HG02571 (cell line): ENCODE results near the gene NSG2.

Source experiments
- ATAC-seq: cut with Tn5 transposase; IDR thresholded peaks from one replicate; pipeline ENCODE4 v1.9.1; 2021; ENCODE audit warnings: mild to moderate bottlenecking, moderate library complexity; ENCODE audit not compliant: unreplicated experiment

NSG2 gene

DNA sequence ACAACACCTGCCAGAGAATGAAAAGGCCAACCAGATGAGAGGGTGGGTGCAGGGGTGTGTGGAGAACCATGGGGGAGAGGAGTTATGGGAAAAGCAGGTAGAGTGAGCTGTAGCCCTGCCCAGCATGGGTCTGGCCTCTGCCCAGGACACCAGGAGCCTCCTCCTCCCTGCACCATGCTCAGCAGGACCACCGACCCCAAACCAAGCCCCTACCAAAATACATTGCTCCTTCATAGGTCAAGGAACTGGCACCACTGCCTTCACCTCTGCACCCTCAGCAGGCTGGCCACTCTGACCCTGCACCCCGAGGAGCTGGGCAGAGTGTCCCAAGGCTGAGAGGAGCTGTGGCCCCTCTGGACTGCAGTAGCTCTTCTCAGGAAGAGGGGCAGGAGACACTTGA, 102.0 kb downstream of the NSG2 start:
- ATAC-seq = no peak

DNA sequence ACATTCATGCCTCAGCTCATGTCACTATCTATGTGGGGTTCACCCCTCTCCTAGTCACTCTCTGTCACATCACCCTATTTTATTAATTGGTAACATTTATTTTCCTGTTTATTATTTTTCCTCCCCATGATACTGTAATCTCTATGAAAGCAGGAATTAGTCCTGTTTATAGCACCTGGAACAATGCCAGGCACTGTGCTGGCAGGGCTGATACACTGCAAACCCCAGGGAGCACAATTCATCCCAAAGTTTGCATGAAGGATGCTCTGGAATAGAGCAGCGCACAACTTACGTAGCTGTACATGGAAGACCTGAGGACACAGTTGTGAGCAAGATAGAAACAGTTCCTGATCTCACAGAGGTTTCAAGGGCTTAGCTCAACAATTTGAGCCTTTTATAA, 103.2 kb downstream of the NSG2 start:
- no peak for ATAC-seq

DNA sequence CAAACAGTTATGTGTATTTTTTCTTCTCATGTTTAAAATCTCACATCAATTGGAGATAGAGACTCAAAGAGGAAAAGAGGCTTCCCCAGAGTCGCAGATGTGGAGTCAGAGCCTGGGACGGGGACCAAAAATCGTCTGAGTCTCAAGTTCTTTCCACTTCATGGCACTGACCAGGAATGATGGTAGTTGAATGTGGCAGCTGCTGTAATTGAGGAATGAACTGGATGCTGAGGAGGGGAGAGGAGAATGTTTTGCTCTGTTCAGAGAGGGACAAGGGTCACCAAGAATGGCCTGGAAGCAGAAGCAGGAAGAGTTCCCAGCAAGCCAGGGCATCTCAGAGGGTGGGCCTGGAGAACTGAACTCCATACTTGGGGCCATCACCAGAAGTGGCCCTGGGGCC, 103.9 kb downstream of the NSG2 start:
- no peak for ATAC-seq

DNA sequence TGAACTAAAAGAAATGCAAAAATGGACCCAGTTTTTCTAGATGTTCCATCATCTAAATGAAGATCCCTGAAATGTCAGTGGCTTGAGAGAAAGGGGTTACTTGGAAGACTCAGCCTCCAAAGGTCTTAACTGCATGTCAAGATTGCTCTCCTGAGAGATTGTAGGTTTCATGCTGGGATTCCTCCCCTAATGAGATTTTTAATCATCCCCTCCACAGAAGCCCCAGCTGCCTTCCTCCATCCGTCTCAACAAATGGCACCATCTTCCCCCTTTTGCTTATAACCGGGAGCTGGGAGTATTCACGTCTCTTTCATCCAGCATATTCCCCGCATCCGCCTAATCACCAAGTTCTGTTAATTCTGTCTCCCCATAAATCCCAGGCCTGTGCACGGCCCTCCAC, 104.5 kb downstream of the NSG2 start:
- no peak for ATAC-seq

DNA sequence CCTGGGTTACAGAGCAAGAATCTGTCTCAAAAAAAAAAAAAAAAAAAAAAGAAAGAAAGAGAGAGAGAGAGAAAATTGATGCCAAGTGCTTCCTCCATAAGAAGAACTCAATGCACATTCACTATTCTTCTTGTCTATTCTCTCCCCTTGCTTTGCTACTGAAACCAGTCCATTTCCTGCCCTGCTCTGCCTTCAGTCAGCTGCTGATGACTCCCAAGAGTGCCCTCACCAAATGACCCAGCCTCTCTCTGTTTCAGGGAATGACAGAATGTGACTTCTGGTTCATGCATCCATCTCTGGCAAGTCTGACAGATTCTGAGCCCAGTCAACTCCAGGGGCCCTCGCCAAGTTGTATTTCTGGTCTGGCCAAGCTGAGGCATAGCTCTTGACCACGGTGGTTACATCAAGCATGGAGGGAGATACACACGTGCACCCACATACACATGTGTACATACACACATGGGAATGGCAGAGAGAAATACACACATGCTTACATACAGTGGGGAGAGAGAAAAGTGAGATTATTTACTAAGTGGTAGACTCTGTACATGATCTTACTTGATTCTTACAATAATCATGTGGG, 106.2 kb downstream of the NSG2 start:
- no peak for ATAC-seq

DNA sequence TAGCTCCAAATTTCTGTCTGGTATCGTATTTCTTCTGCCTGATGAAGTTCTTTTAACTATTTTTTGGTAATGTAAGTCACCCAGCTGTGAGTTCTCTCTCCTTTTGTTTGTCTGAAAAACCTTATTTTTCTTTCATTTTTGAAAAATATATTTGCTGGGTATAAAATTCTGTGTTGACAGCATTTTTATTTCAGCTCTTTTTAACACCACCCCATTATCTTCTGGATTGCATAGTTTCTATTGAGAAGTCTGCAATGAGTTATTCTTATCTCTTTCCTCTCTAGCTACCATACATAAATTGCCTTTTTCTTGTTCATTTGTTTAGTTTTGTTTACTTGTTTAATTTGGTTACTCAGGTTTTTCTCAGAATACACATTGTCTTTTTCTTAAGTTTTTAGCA, 109.1 kb downstream of the NSG2 start:
- ATAC-seq = no peak

DNA sequence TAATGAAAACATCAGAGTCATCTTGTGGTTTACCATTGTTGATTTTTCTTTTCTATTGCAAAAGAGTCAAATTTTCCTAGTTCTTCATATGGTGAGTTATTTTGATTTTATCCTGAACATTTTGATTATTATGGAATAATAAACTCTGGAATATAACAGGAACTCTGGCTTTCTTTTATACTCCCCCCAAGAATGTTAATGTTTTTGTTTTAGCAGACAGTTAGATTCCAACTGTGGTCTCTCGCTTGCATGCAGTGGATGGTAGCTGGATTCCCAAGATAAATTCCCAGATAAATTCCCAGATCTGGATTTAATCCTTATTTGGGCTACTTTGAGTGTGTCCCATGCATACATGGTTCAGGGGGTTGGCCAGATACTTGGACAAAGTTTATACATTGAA, 109.8 kb downstream of the NSG2 start:
- ATAC-seq = no peak

DNA sequence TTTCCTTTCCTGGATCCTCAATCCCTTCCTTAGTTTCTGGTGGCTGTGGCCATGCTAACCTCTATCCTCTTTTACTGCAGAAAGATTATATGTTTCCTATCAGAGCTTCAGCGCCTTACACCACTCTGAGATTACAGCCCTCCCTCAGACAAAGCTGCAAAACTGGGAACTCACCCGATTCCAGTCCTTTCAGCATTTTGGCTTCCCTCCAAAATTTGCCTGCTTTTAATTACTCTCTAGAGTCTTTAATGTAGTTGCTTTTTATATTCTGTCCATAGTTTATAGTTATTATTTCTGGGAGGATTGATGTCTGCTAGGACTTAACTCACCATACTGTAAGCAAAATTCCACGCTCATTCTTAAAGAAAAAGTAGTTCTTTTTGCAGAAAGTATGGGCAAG, 110.2 kb downstream of the NSG2 start:
- no peak for ATAC-seq

DNA sequence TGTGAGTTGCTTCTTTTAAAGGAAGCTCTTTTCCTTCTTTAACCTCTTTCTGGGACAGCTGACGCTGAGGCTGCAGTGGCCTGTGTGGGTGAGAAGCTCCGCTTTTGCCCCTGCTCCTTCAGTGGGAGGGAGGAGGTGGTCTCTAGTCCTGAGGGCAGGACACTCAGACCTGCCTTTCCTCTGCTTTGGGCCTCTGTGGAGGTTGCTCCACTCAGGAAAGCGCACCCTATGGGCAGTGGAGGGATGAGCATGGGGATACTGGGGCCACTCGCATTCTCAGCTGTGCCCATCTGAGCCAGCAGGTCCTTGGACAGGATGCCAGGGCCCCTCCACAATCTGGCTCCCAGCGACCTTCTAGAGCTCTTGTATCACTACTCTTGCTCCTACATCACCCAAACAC, 111.5 kb downstream of the NSG2 start:
- ATAC-seq = no peak
